GM12878 (cell line): Measurements from ENCODE around the gene INHBB. TPM values are rescaled to one million over a fixed set of nuclear protein-coding genes. Genes with fewer than 3 reads are reported as not detected.

Experiments
- ATF7 ChIP-seq: fragments of 450-650 bp; IDR thresholded peaks from 2 replicates; pipeline ENCODE4 v1.6.1; 2016; ENCODE audit warnings: low read depth, mild to moderate bottlenecking
- CEBPZ ChIP-seq: fragments of 150-350 bp; IDR thresholded peaks from 2 replicates; pipeline ENCODE4 v1.6.1; 2016; ENCODE audit warnings: low read depth, low read length
- CHD4 ChIP-seq: fragments of 200-600 bp; sonication (generic); IDR thresholded peaks from 2 replicates; pipeline ENCODE4 v1.6.1; 2016; ENCODE audit warnings: mild to moderate bottlenecking
- CUX1 ChIP-seq: IDR thresholded peaks from 2 replicates; pipeline ENCODE4 v1.6.1; 2012; ENCODE audit warnings: improper control_type of control experiment, low read depth, low read length; ENCODE audit not compliant: insufficient replicate concordance
- IRF4 ChIP-seq: IDR thresholded peaks from 2 replicates; pipeline ENCODE4 v1.6.1; 2011; ENCODE audit warnings: low read depth, low read length
- JUND ChIP-seq: IDR thresholded peaks from 2 replicates; pipeline ENCODE4 v1.6.1; 2012; ENCODE audit warnings: low read depth, mild to moderate bottlenecking, low read length, improper control_type of control experiment, moderate library complexity
- MEF2B ChIP-seq: fragments of 450-650 bp; IDR thresholded peaks from 2 replicates; pipeline ENCODE4 v1.6.1; 2018; ENCODE audit warnings: mild to moderate bottlenecking, moderate library complexity; ENCODE audit not compliant: partially characterized antibody, poor library complexity, severe bottlenecking
- MTA2 ChIP-seq: fragments of 450-650 bp; IDR thresholded peaks from 2 replicates; pipeline ENCODE4 v1.6.1; 2016; ENCODE audit warnings: low read depth, mild to moderate bottlenecking, moderate library complexity
- MYC ChIP-seq: IDR thresholded peaks from 2 replicates; pipeline ENCODE4 v1.6.1; 2011; ENCODE audit warnings: mild to moderate bottlenecking, low read length, moderate library complexity, inconsistent platforms; ENCODE audit not compliant: insufficient read depth, insufficient replicate concordance, insufficient read length, severe bottlenecking
- NFYB ChIP-seq: IDR thresholded peaks from 2 replicates; pipeline ENCODE4 v1.6.1; 2011; ENCODE audit warnings: low read depth, mild to moderate bottlenecking, low read length, improper control_type of control experiment, moderate library complexity; ENCODE audit not compliant: insufficient read depth
- NR2C2 ChIP-seq: IDR thresholded peaks from 2 replicates; pipeline ENCODE4 v1.6.1; 2011; ENCODE audit warnings: borderline replicate concordance, low read depth; ENCODE audit not compliant: control insufficient read depth, insufficient read length
- PBX3 ChIP-seq: IDR thresholded peaks from 2 replicates; pipeline ENCODE4 v1.6.1; 2011; ENCODE audit warnings: mild to moderate bottlenecking, low read depth, low read length, moderate library complexity; ENCODE audit not compliant: insufficient replicate concordance
- RELA ChIP-seq: fragments of 450-650 bp; IDR thresholded peaks from 2 replicates; pipeline ENCODE4 v1.8.0; 2014; ENCODE audit warnings: borderline replicate concordance; ENCODE audit not compliant: partially characterized antibody
- ZBED1 ChIP-seq: IDR thresholded peaks from 2 replicates; pipeline ENCODE4 v1.6.1; 2016; ENCODE audit warnings: borderline replicate concordance
- ZNF207 ChIP-seq: fragments of 450-650 bp; IDR thresholded peaks from 2 replicates; pipeline ENCODE4 v1.6.1; 2014; ENCODE audit warnings: antibody characterized with exemption, mild to moderate bottlenecking, borderline replicate concordance
- ZNF217 ChIP-seq: fragments of 450-650 bp; IDR thresholded peaks from 2 replicates; pipeline ENCODE4 v1.6.1; 2017; ENCODE audit warnings: antibody characterized with exemption, mild to moderate bottlenecking
- polyA plus RNA-seq, 11 experiments: library from polyadenylated mRNA; depleted of rRNA in 4 of 11; unstranded in 6 of 11; stranded (reverse) in 5 of 11; fragments of >200 nt; fragmentation: Nextera tagmentation in 4 of 11; fragmentation: Illumina TruSeq in 1 of 11; extraction: Ambion mirVana in 4 of 11; extraction: Trizol in 1 of 11; gene quantifications; 1 replicate in 1 of 11; 2 replicates in 10 of 11; pipeline versions ENCODE4 v1.2.1 to v1.2.3, GENCODE V29; 2011 to 2016; ENCODE audit warnings: inconsistent platforms in 2 of 11, missing spikeins in 2 of 11, low read depth in 1 of 11
- total RNA-seq, 4 experiments: library from RNA; depleted of rRNA in 3 of 4; stranded (reverse); fragments of >200 nt in 3 of 4; fragmentation: Illumina TruSeq in 1 of 4; extraction: Trizol in 1 of 4; gene quantifications; 2 replicates each; pipeline versions ENCODE4 v1.2.1 to v1.2.3, GENCODE V29; 2013 to 2021
- TF ChIP-seq, protein P1 (sequence below): IDR thresholded peaks from 2 replicates; pipeline ENCODE4 v1.6.1; 2012; ENCODE audit warnings: low read length, inconsistent platforms

Gene INHBB
- total and polyA plus RNA-seq, 10 of the 15 experiments (the other 5 are each of a cell fraction or from before 2014, with no cell fraction given), result 0.05 TPM; not detected in 9

DNA sequence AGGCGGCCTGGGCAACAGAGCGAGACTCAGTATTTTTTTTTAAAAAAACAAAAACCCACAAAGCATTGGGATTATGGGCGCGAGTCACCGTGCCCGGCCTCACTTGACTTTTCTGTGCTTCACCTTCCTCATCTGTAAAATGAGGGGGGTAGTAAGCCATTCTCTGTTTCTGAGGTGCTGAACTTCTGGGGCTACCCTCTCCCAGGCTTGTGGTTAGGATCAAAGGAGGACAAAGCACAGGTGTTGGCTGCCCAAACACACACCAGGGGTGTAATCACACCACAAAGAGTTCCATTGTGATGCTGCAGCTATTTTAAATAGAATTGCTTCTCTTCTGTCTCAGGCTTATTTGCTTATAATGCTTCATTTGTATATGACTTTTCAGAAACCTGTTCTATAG, 35.8 kb upstream of the INHBB start (continued):
- TF ChIP-seq CEBPZ (no peak), MEF2B (peak; percentile 33), NFYB (no peak), NR2C2 (no peak), ZNF217 (no peak; the same call in 1 of the 2 replicates), ATF7 (peak; percentile 60), CUX1 (no peak), CHD4 (no peak; the same call in 1 of the 2 replicates), MYC (no peak), JUND (no peak), PBX3 (no peak), ZNF207 (no peak), RELA (no peak), ZBED1 (peak; percentile 63; the same call in 1 of the 2 replicates), MTA2 (peak; percentile 74), IRF4 (no peak)
- TF ChIP-seq, protein P1, sequence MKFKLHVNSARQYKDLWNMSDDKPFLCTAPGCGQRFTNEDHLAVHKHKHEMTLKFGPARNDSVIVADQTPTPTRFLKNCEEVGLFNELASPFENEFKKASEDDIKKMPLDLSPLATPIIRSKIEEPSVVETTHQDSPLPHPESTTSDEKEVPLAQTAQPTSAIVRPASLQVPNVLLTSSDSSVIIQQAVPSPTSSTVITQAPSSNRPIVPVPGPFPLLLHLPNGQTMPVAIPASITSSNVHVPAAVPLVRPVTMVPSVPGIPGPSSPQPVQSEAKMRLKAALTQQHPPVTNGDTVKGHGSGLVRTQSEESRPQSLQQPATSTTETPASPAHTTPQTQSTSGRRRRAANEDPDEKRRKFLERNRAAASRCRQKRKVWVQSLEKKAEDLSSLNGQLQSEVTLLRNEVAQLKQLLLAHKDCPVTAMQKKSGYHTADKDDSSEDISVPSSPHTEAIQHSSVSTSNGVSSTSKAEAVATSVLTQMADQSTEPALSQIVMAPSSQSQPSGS, result peak; percentile 79; the same call in 1 of the 2 replicates
- TF ChIP-seq, all 136 proteins: peak for 37
